HepG2 (cell line): ENCODE data around the gene HPCAL1. TPM values are rescaled to one million over a fixed set of nuclear protein-coding genes. Genes with fewer than 3 reads are reported as not detected.
A peak's percentile ranks its signal among the peaks of the same experiment; 100 is the strongest.

Experiments used
- DNMT1 ChIP-seq: sonication (generic); formaldehyde crosslinking; IDR thresholded peaks from 2 replicates; pipeline ENCODE4 v1.5.1; 2020; ENCODE audit warnings: mild to moderate bottlenecking, missing genetic modification reagents
- GATA4 ChIP-seq: sonication (generic); IDR thresholded peaks from 2 replicates; pipeline ENCODE4 v1.6.1; 2016; ENCODE audit warnings: antibody characterized with exemption, low read depth, borderline replicate concordance
- HIVEP1 ChIP-seq: sonication (generic); formaldehyde crosslinking; IDR thresholded peaks from 2 replicates; pipeline ENCODE4 v1.4.0; 2020; ENCODE audit warnings: mild to moderate bottlenecking, missing genetic modification reagents
- KDM3A ChIP-seq: IDR thresholded peaks from 2 replicates; pipeline ENCODE4 v1.6.1; 2018; ENCODE audit warnings: low read depth, missing compliant biosample characterization
- LCORL ChIP-seq, 2 experiments: fragments of 450-650 bp in 1 of 2; sonication (generic) in 1 of 2; formaldehyde crosslinking in 1 of 2; IDR thresholded peaks; 2 replicates each; pipeline versions ENCODE4 v1.5.0 to v1.6.1; 2017 to 2020; ENCODE audit warnings: antibody characterized with exemption in 1 of 2, missing genetic modification reagents in 1 of 2
- MED13 ChIP-seq: sonication (generic); formaldehyde crosslinking; IDR thresholded peaks from 2 replicates; pipeline ENCODE4 v1.5.0; 2020; ENCODE audit warnings: missing genetic modification reagents
- MTA1 ChIP-seq: sonication (generic); formaldehyde crosslinking; IDR thresholded peaks from 2 replicates; pipeline ENCODE4 v1.4.0; 2020; ENCODE audit warnings: missing genetic modification reagents, mild to moderate bottlenecking, borderline replicate concordance
- PITX1 ChIP-seq: sonication (generic); formaldehyde crosslinking; IDR thresholded peaks from 2 replicates; pipeline ENCODE4 v1.5.1; 2020; ENCODE audit warnings: mild to moderate bottlenecking, missing genetic modification reagents
- RFX5 ChIP-seq: IDR thresholded peaks from 2 replicates; pipeline ENCODE4 v1.6.1; 2011; ENCODE audit warnings: low read depth, low read length, improper control_type of control experiment
- SMC3 ChIP-seq: IDR thresholded peaks from 2 replicates; pipeline ENCODE4 v1.6.1; 2011; ENCODE audit warnings: low read length, improper control_type of control experiment
- SNAPC2 ChIP-seq: sonication (generic); formaldehyde crosslinking; IDR thresholded peaks from 2 replicates; pipeline ENCODE4 v1.8.1; 2022; ENCODE audit warnings: mild to moderate bottlenecking, missing genetic modification reagents
- ZBTB42 ChIP-seq: sonication (generic); formaldehyde crosslinking; IDR thresholded peaks from 2 replicates; pipeline ENCODE4 v1.5.0; 2020; ENCODE audit warnings: mild to moderate bottlenecking, missing genetic modification reagents
- ZFP62 ChIP-seq: sonication (generic); formaldehyde crosslinking; IDR thresholded peaks from 2 replicates; pipeline ENCODE4 v1.4.0; 2020; ENCODE audit warnings: missing genetic modification reagents
- ZNF333 ChIP-seq: sonication (generic); formaldehyde crosslinking; IDR thresholded peaks from 2 replicates; pipeline ENCODE4 v1.4.0; 2020; ENCODE audit warnings: mild to moderate bottlenecking, missing genetic modification reagents, borderline replicate concordance
- ZNF335 ChIP-seq: sonication (generic); formaldehyde crosslinking; IDR thresholded peaks from 2 replicates; pipeline ENCODE4 v1.4.0; 2020; ENCODE audit warnings: missing genetic modification reagents
- ZNF33B ChIP-seq: sonication (generic); formaldehyde crosslinking; IDR thresholded peaks from 2 replicates; pipeline ENCODE4 v1.5.1; 2020; ENCODE audit warnings: mild to moderate bottlenecking, missing genetic modification reagents
- ZNF816 ChIP-seq: sonication (generic); formaldehyde crosslinking; IDR thresholded peaks from 2 replicates; pipeline ENCODE4 v1.8.0; 2022; ENCODE audit warnings: missing genetic modification reagents, mild to moderate bottlenecking, borderline replicate concordance
- polyA plus RNA-seq, 8 experiments: library from polyadenylated mRNA; depleted of rRNA in 3 of 8; stranded (reverse) in 7 of 8; unstranded in 1 of 8; fragments of >200 nt; fragmentation: Illumina TruSeq in 4 of 8; extraction: Trizol in 4 of 8; gene quantifications; 2 replicates each; pipeline versions ENCODE4 v1.2.1 to v1.2.3, GENCODE V29; 2011 to 2016; ENCODE audit warnings: low read depth in 4 of 8, missing spikeins in 1 of 8, mixed read lengths in 1 of 8; ENCODE audit not compliant: insufficient read depth in 1 of 8
- total RNA-seq, 5 experiments: library from RNA; depleted of rRNA; stranded (reverse); fragments of >200 nt; fragmentation: Illumina TruSeq; extraction: Trizol; gene quantifications; 2 replicates each; pipeline ENCODE4 v1.2.3, GENCODE V29; 2016; ENCODE audit warnings: low read depth in 1 of 5
- TF ChIP-seq, protein P1 (sequence below): sonication (generic); formaldehyde crosslinking; IDR thresholded peaks from 2 replicates; pipeline ENCODE4 v1.8.0; 2022; ENCODE audit warnings: missing genetic modification reagents, mild to moderate bottlenecking, inconsistent platforms, borderline replicate concordance
- TF ChIP-seq, protein P2 (sequence below): sonication (generic); formaldehyde crosslinking; IDR thresholded peaks from 2 replicates; pipeline ENCODE4 v1.4.0; 2020; ENCODE audit warnings: missing genetic modification reagents, mild to moderate bottlenecking, borderline replicate concordance
- TF ChIP-seq, protein P3 (sequence below): sonication (generic); formaldehyde crosslinking; IDR thresholded peaks from 2 replicates; pipeline ENCODE4 v1.8.0; 2022; ENCODE audit warnings: mild to moderate bottlenecking, missing genetic modification reagents, moderate library complexity
- TF ChIP-seq, protein P4 (sequence below): fragments of 450-650 bp; IDR thresholded peaks from 2 replicates; pipeline ENCODE4 v1.6.1; 2016

The HPCAL1 gene
- total and polyA plus RNA-seq, 2 of the 13 experiments (the other 11 are each of a cell fraction or from before 2014, with no cell fraction given) = 29.5 to 29.9 TPM

DNA sequence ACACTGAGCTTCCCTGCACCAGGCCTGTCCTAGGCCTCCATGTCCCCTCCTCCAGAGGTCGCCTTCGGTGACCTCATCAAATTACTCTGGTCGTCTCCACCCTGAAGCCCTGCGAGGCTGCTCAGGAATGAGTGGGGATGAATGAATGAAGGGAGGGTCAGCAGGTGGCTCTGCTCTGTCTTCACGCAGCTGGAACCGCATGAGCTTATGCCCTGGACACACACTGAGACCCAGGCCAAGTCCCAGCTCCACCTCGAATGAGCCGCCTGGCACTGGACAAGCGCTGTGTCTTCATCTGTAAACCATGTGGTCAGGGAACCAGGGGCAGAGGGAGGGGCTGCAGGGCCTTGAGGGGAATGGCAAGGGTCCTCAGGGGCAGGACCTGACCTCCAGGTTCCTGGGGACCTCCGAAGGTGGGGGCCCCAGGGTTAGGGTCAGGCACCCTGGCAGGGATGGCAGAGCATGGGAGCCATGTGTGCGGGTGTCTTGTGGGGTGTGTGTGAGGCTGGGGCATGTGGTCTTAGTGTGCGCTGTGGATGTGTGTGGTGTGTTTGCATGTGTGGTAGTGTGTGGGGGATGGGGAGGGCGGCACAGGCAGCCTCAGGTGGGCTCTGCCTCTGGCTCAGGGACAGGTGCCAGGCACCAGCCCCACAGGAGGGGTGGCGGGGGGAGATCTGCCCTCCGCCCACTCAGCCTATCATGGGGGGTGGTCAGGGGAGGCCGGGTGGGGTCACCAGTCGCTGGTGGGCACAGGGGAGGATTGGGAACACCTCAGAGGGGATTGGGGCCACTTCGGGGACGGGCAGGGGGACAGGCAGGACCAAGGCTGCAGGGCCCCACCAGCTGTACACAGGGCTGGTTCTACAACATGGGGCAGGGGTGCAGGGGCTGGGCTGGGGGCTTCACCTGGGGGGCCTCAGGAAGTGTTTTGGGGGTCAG lies 131.5 kb downstream of the HPCAL1 start (continued):
- TF ChIP-seq, protein P1, sequence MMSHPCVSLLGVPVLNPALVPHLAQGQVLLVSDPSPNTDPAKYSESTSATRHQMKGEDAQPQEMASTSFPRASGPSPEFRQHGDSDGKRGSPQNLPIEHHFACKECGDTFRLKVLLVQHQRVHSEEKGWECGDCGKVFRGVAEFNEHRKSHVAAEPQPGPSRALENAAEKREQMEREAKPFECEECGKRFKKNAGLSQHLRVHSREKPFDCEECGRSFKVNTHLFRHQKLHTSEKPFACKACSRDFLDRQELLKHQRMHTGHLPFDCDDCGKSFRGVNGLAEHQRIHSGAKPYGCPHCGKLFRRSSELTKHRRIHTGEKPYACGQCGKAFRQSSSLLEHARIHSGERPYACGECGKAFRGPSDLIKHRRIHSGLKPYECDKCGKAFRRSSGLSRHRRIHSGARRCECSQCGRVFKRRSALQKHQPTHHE (CRISPR knock-in tag) = no peak
- TF ChIP-seq PITX1 (CRISPR knock-in tag) = peak; percentile 13; the same call in 1 of the 2 replicates
- no peak for TF ChIP-seq SMC3
- no peak for TF ChIP-seq ZNF816 (CRISPR knock-in tag)
- TF ChIP-seq LCORL (IDR thresholded peaks at IDR 0.05) = no peak
- TF ChIP-seq LCORL (CRISPR knock-in tag; IDR thresholded peaks at IDR 0.05) = no peak
- no peak for TF ChIP-seq ZNF333
- no peak for TF ChIP-seq SNAPC2 (CRISPR knock-in tag)
- TF ChIP-seq, protein P2, sequence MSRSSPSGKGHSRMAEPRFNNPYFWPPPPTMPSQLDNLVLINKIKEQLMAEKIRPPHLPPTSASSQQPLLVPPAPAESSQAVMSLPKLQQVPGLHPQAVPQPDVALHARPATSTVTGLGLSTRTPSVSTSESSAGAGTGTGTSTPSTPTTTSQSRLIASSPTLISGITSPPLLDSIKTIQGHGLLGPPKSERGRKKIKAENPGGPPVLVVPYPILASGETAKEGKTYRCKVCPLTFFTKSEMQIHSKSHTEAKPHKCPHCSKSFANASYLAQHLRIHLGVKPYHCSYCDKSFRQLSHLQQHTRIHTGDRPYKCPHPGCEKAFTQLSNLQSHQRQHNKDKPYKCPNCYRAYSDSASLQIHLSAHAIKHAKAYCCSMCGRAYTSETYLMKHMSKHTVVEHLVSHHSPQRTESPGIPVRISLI (CRISPR knock-in tag) = no peak
- no peak for TF ChIP-seq ZNF33B (CRISPR knock-in tag)
- no peak for TF ChIP-seq ZBTB42 (CRISPR knock-in tag)
- TF ChIP-seq, protein P3, sequence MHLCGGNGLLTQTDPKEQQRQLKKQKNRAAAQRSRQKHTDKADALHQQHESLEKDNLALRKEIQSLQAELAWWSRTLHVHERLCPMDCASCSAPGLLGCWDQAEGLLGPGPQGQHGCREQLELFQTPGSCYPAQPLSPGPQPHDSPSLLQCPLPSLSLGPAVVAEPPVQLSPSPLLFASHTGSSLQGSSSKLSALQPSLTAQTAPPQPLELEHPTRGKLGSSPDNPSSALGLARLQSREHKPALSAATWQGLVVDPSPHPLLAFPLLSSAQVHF (CRISPR knock-in tag) = peak; percentile 14; the same call in 1 of the 2 replicates
- TF ChIP-seq, protein P4, sequence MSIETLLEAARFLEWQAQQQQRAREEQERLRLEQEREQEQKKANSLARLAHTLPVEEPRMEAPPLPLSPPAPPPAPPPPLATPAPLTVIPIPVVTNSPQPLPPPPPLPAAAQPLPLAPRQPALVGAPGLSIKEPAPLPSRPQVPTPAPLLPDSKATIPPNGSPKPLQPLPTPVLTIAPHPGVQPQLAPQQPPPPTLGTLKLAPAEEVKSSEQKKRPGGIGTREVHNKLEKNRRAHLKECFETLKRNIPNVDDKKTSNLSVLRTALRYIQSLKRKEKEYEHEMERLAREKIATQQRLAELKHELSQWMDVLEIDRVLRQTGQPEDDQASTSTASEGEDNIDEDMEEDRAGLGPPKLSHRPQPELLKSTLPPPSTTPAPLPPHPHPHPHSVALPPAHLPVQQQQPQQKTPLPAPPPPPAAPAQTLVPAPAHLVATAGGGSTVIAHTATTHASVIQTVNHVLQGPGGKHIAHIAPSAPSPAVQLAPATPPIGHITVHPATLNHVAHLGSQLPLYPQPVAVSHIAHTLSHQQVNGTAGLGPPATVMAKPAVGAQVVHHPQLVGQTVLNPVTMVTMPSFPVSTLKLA = peak; percentile 88
- no peak for TF ChIP-seq MED13 (CRISPR knock-in tag)
- no peak for TF ChIP-seq KDM3A (CRISPR knock-in tag)
- TF ChIP-seq RFX5 = no peak
- TF ChIP-seq ZNF335 (CRISPR knock-in tag) = no peak
- no peak for TF ChIP-seq HIVEP1 (CRISPR knock-in tag)
- TF ChIP-seq ZFP62 (CRISPR knock-in tag) = no peak
- TF ChIP-seq GATA4 = no peak
- no peak for TF ChIP-seq MTA1
- TF ChIP-seq DNMT1 (CRISPR knock-in tag) = no peak
